Upper lobe of left lung (tissue), 6 donors: ENCODE data around the gene OSGIN1. TPM values are rescaled to one million over a fixed set of nuclear protein-coding genes. Genes with fewer than 3 reads are reported as not detected.

Experiments
- ATAC-seq, 2 donors: fragments of 200-7000 bp; cut with Tn5 transposase; one replicate each; pipeline ENCODE4 v1.9.1; 2022; ENCODE audit warnings: mild to moderate bottlenecking in 2 of 2, moderate library complexity in 2 of 2; ENCODE audit not compliant: low FRiP score in 2 of 2
- DNase-seq, 2 donors: peaks; one replicate each; pipeline ENCODE4 v3.0.0-alpha.2; 2019 to 2020
- H3K27ac ChIP-seq, 4 donors: fragments of 200-600 bp; sonication (generic); one replicate each; pipeline ENCODE4 v1.5.1; 2016 to 2019
- H3K27me3 ChIP-seq, 4 donors: fragments of 200-600 bp; sonication (generic); one replicate each; pipeline ENCODE4 v1.5.1; 2017 to 2019
- H3K36me3 ChIP-seq, 4 donors: fragments of 200-600 bp; sonication (generic); one replicate each; pipeline ENCODE4 v1.5.1; 2016 to 2019
- H3K4me1 ChIP-seq, 4 donors: fragments of 200-600 bp; sonication (generic); one replicate each; pipeline ENCODE4 v1.5.1; 2018 to 2019
- H3K4me3 ChIP-seq, 4 donors: fragments of 200-600 bp; sonication (generic); one replicate each; pipeline ENCODE4 v1.5.1; 2017 to 2019; ENCODE audit warnings: mild to moderate bottlenecking in 2 of 4, moderate library complexity in 1 of 4
- H3K9me3 ChIP-seq, 4 donors: fragments of 200-600 bp; sonication (generic); one replicate each; pipeline ENCODE4 v1.5.1; 2018 to 2019
- CTCF ChIP-seq, 6 experiments: fragments of 450-650 bp in 4 of 6; fragments of 200-600 bp in 2 of 6; sonication (generic) in 2 of 6; IDR thresholded peaks; one replicate each; pipeline ENCODE4 v1.5.1; 2016 to 2019; ENCODE audit warnings: antibody characterized with exemption in 6 of 6
- EP300 ChIP-seq, 4 donors: sonication (generic); formaldehyde crosslinking; IDR thresholded peaks; one replicate each; pipeline ENCODE4 v1.5.1; 2017; ENCODE audit warnings: antibody characterized with exemption in 4 of 4, control low read depth in 2 of 4
- POLR2A ChIP-seq, 4 donors: fragments of 450-650 bp; IDR thresholded peaks; one replicate each; pipeline ENCODE4 v1.5.1; 2016 to 2017; ENCODE audit warnings: antibody characterized with exemption in 4 of 4, mild to moderate bottlenecking in 2 of 4
- POLR2AphosphoS5 ChIP-seq, 2 donors: sonication (generic); formaldehyde crosslinking; IDR thresholded peaks; one replicate each; pipeline ENCODE4 v1.5.1; 2017; ENCODE audit warnings: antibody characterized with exemption in 2 of 2
- WGBS, 2 donors: methylation state at CpG; one replicate each; pipeline ENCODE4 v1.1.5; 2017 to 2018; 5-methylcytosine and 5-hydroxymethylcytosine counted together
- total RNA-seq, 6 donors: library from RNA; depleted of rRNA in 4 of 6; stranded (reverse); fragments of >200 nt in 4 of 6; gene quantifications; one replicate each; pipeline versions ENCODE4 v1.1.0 to v1.2.1, GENCODE V29; 2016 to 2021
- donor health status: DM: no; HTN: no; CAD: no; lungs with moderate emphysema.
- donor health status: DM: no; HTN: yes; CAD: no; lungs with severe emphysema.

OSGIN1 gene
- total RNA-seq, 6 donors from 2014 or later, result 7.3 to 34.2 (median 16.3) TPM

- H3K27ac ChIP-seq, result no peak overlapping the region
- ATAC-seq (no peak), DNase-seq (no peak)
- H3K9me3 ChIP-seq, result peaks cover 0 to 7% (median 0%) of the 10 kb centered on the region in 4 donors
- TF ChIP-seq EP300 (IDR thresholded peaks at IDR 0.05) (no peak), POLR2AphosphoS5 (IDR thresholded peaks at IDR 0.05) (no peak), POLR2A (IDR thresholded peaks at IDR 0.05) (no peak), CTCF (IDR thresholded peaks at IDR 0.05) (no peak)
- WGBS, 2 donors, result 67 to 79% methylated on average over 14 of the region's 14 CpGs
- no peaks in the 10 kb centered on the region for H3K27me3 ChIP-seq
- no peaks in the 10 kb centered on the region for H3K36me3 ChIP-seq
- H3K4me3 ChIP-seq, result no peak overlapping the region
- H3K4me1 ChIP-seq, result peaks cover 0 to 8% (median 2%) of the 10 kb centered on the region in 4 donors
These were observed 61.7 kb downstream of the OSGIN1 start for GRCh38 chr16:84014570-84015327.

GRCh38 chr16:84015399-84015798 lies 62.4 kb downstream of the OSGIN1 start:
- TF ChIP-seq CTCF (IDR thresholded peaks at IDR 0.05), result no peak
- TF ChIP-seq POLR2AphosphoS5 (IDR thresholded peaks at IDR 0.05), result no peak
- no peak for TF ChIP-seq EP300 (IDR thresholded peaks at IDR 0.05)
- TF ChIP-seq POLR2A (IDR thresholded peaks at IDR 0.05), result no peak
- ATAC-seq (no peak), DNase-seq (no peak)
- H3K27ac ChIP-seq, result no peak overlapping the region
- H3K9me3 ChIP-seq, result peaks cover 0 to 7% (median 0%) of the 10 kb centered on the region in 4 donors
- WGBS, 2 donors, result 77 to 79% methylated on average over 5 to 12 of the region's 12 CpGs
- H3K4me1 ChIP-seq, result peaks cover 0 to 8% (median 2%) of the 10 kb centered on the region in 4 donors
- H3K4me3 ChIP-seq, result no peak overlapping the region
- no peaks in the 10 kb centered on the region for H3K27me3 ChIP-seq
- H3K36me3 ChIP-seq, result no peaks in the 10 kb centered on the region

Other genes starting within 250 kb of the OSGIN1 start
- gene HSBP1, start 145.3 kb upstream of the OSGIN1 start, total RNA-seq, result 100 to 1,000 TPM in 1 of 6 donors, 10 to 100 TPM in 5; 17.5 to 106 (median 39.4) TPM
- gene MLYCD, start 54.1 kb upstream of the OSGIN1 start, total RNA-seq, result 10 to 100 TPM in 3 of 6 donors, 1 to 10 TPM in 3; 7.5 to 30.4 (median 11.3) TPM
- 1 to 10 TPM in 1 of 6 donors, under 1 TPM in 2, not detected in 3; 0.40 to 1.2 (median 0.44) TPM for gene NECAB2, start 15.0 kb downstream of the OSGIN1 start, total RNA-seq
- gene SLC38A8, start 89.6 kb downstream of the OSGIN1 start, total RNA-seq, result not detected
- gene MBTPS1, start 163.7 kb downstream of the OSGIN1 start, total RNA-seq, result 100 to 1,000 TPM in 4 of 6 donors, 10 to 100 TPM in 2; 83.6 to 156 (median 105) TPM
- gene HSDL1, start 191.9 kb downstream of the OSGIN1 start, total RNA-seq, result 10 to 100 TPM in 5 of 6 donors, 1 to 10 TPM in 1; 7.2 to 25.7 (median 19.0) TPM
- 10 to 100 TPM in 5 of 6 donors, under 1 TPM in 1; 0.97 to 58.7 (median 28.5) TPM for gene DNAAF1, start 192.1 kb downstream of the OSGIN1 start, total RNA-seq
- gene TAF1C, start 233.8 kb downstream of the OSGIN1 start, total RNA-seq, result 100 to 1,000 TPM in 2 of 6 donors, 10 to 100 TPM in 4; 23.2 to 227 (median 65.0) TPM
- gene ADAD2, start 237.9 kb downstream of the OSGIN1 start, total RNA-seq, result 1 to 10 TPM in 1 of 6 donors, not detected in 5; 1.1 TPM